ENCODE results near the gene MYCBP. TPM values are rescaled to one million over a fixed set of nuclear protein-coding genes. Genes with fewer than 3 reads are reported as not detected.

The MYCBP gene
- total and polyA plus RNA-seq, 2 experiments from 2014 or later = 33.6 to 82.3 TPM

DNA sequence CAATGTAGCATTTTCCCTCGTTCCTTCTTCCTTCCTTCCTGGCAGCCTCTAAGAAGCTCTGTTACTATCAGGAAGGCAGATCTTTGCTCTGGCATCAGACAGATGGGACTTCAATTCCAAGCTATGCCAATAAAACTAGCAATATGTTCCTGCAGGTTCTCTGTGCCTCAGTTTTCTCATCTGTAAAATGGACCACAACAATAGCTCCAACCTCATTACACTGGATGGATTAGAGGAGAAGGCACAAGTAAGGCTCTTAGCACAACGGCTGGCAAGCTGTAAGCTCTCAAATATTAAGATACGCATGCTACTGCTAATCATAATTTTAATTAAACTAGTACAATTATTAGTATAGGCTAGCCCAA, 40.8 kb downstream of the MYCBP start:
- Histone ChIP-seq H3K79me2 (replicated peaks; ENCODE audit: insufficient read depth) (no peaks in the 10 kb centered on the region), H4K20me1 (replicated peaks; ENCODE audit: insufficient read depth) (no peaks in the 10 kb centered on the region), H3K4me3 (no peak overlapping the region), H3K9me2 (ENCODE audit: insufficient read depth) (no peaks in the 10 kb centered on the region), H3K36me3 (ENCODE audit: insufficient read depth) (no peaks in the 10 kb centered on the region), H3K27me3 (ENCODE audit: insufficient read depth) (no peaks in the 10 kb centered on the region), H3K4me2 (no peak overlapping the region), H3F3A (replicated peaks; ENCODE audit: low read depth) (no peaks in the 10 kb centered on the region), H2AFZ (no peak overlapping the region), H3K27ac (ENCODE audit: low read depth) (no peak overlapping the region), H3K4me1 (ENCODE audit: insufficient read depth) (peaks cover 1% of the 10 kb centered on the region; the same call in 1 of the 2 replicates)
- Mint-ChIP-seq H3K36me3 (ENCODE audit: low read depth) (no peaks in the 10 kb centered on the region), H3K9me3 (no peaks in the 10 kb centered on the region), H3K27me3 (ENCODE audit: insufficient read depth, low read depth, poor library complexity) (peaks cover 4% of the 10 kb centered on the region), H3K4me1 (peaks cover 10% of the 10 kb centered on the region; the same call in 2 of the 3 replicates), H3K4me3 (no peak overlapping the region), H3K27ac (no peak overlapping the region)
- TF ChIP-seq CREB1 (CRISPR knock-in tag; IDR thresholded peaks at IDR 0.05; ENCODE audit: low read depth) (no peak), ZNF114 (CRISPR knock-in tag; IDR thresholded peaks at IDR 0.05) (no peak), JUNB (IDR thresholded peaks at IDR 0.05; ENCODE audit: unreplicated experiment) (no peak), STAT1 (IDR thresholded peaks at IDR 0.05; ENCODE audit: unreplicated experiment) (no peak), EZH2 (IDR thresholded peaks at IDR 0.05; ENCODE audit: low read depth, unreplicated experiment) (no peak)
- TF ChIP-seq, protein P1, sequence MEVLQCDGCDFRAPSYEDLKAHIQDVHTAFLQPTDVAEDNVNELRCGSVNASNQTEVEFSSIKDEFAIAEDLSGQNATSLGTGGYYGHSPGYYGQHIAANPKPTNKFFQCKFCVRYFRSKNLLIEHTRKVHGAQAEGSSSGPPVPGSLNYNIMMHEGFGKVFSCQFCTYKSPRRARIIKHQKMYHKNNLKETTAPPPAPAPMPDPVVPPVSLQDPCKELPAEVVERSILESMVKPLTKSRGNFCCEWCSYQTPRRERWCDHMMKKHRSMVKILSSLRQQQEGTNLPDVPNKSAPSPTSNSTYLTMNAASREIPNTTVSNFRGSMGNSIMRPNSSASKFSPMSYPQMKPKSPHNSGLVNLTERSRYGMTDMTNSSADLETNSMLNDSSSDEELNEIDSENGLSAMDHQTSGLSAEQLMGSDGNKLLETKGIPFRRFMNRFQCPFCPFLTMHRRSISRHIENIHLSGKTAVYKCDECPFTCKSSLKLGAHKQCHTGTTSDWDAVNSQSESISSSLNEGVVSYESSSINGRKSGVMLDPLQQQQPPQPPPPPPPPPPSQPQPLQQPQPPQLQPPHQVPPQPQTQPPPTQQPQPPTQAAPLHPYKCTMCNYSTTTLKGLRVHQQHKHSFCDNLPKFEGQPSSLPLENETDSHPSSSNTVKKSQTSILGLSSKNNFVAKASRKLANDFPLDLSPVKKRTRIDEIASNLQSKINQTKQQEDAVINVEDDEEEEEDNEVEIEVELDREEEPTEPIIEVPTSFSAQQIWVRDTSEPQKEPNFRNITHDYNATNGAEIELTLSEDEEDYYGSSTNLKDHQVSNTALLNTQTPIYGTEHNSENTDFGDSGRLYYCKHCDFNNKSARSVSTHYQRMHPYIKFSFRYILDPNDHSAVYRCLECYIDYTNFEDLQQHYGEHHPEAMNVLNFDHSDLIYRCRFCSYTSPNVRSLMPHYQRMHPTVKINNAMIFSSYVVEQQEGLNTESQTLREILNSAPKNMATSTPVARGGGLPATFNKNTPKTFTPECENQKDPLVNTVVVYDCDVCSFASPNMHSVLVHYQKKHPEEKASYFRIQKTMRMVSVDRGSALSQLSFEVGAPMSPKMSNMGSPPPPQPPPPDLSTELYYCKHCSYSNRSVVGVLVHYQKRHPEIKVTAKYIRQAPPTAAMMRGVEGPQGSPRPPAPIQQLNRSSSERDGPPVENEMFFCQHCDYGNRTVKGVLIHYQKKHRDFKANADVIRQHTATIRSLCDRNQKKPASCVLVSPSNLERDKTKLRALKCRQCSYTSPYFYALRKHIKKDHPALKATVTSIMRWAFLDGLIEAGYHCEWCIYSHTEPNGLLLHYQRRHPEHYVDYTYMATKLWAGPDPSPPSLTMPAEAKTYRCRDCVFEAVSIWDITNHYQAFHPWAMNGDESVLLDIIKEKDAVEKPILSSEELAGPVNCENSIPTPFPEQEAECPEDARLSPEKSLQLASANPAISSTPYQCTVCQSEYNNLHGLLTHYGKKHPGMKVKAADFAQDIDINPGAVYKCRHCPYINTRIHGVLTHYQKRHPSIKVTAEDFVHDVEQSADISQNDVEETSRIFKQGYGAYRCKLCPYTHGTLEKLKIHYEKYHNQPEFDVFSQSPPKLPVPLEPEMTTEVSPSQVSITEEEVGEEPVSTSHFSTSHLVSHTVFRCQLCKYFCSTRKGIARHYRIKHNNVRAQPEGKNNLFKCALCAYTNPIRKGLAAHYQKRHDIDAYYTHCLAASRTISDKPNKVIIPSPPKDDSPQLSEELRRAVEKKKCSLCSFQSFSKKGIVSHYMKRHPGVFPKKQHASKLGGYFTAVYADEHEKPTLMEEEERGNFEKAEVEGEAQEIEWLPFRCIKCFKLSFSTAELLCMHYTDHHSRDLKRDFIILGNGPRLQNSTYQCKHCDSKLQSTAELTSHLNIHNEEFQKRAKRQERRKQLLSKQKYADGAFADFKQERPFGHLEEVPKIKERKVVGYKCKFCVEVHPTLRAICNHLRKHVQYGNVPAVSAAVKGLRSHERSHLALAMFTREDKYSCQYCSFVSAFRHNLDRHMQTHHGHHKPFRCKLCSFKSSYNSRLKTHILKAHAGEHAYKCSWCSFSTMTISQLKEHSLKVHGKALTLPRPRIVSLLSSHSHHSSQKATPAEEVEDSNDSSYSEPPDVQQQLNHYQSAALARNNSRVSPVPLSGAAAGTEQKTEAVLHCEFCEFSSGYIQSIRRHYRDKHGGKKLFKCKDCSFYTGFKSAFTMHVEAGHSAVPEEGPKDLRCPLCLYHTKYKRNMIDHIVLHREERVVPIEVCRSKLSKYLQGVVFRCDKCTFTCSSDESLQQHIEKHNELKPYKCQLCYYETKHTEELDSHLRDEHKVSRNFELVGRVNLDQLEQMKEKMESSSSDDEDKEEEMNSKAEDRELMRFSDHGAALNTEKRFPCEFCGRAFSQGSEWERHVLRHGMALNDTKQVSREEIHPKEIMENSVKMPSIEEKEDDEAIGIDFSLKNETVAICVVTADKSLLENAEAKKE (CRISPR knock-in tag; IDR thresholded peaks at IDR 0.05) = no peak
- TF ChIP-seq, protein P2, sequence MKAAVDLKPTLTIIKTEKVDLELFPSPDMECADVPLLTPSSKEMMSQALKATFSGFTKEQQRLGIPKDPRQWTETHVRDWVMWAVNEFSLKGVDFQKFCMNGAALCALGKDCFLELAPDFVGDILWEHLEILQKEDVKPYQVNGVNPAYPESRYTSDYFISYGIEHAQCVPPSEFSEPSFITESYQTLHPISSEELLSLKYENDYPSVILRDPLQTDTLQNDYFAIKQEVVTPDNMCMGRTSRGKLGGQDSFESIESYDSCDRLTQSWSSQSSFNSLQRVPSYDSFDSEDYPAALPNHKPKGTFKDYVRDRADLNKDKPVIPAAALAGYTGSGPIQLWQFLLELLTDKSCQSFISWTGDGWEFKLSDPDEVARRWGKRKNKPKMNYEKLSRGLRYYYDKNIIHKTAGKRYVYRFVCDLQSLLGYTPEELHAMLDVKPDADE (IDR thresholded peaks at IDR 0.05) = no peak
- TF ChIP-seq, protein P3, sequence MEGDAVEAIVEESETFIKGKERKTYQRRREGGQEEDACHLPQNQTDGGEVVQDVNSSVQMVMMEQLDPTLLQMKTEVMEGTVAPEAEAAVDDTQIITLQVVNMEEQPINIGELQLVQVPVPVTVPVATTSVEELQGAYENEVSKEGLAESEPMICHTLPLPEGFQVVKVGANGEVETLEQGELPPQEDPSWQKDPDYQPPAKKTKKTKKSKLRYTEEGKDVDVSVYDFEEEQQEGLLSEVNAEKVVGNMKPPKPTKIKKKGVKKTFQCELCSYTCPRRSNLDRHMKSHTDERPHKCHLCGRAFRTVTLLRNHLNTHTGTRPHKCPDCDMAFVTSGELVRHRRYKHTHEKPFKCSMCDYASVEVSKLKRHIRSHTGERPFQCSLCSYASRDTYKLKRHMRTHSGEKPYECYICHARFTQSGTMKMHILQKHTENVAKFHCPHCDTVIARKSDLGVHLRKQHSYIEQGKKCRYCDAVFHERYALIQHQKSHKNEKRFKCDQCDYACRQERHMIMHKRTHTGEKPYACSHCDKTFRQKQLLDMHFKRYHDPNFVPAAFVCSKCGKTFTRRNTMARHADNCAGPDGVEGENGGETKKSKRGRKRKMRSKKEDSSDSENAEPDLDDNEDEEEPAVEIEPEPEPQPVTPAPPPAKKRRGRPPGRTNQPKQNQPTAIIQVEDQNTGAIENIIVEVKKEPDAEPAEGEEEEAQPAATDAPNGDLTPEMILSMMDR (conservative IDR thresholded peaks at IDR 0.05; ENCODE audit: low read depth in 2 of 2) = no peak
- no peak for ATAC-seq
- DNase-seq (ENCODE audit: low spot score) = no peak

Data from GM23338 (cell line).